ENCODE measurements around the gene AZU1.

The AZU1 gene

DNA sequence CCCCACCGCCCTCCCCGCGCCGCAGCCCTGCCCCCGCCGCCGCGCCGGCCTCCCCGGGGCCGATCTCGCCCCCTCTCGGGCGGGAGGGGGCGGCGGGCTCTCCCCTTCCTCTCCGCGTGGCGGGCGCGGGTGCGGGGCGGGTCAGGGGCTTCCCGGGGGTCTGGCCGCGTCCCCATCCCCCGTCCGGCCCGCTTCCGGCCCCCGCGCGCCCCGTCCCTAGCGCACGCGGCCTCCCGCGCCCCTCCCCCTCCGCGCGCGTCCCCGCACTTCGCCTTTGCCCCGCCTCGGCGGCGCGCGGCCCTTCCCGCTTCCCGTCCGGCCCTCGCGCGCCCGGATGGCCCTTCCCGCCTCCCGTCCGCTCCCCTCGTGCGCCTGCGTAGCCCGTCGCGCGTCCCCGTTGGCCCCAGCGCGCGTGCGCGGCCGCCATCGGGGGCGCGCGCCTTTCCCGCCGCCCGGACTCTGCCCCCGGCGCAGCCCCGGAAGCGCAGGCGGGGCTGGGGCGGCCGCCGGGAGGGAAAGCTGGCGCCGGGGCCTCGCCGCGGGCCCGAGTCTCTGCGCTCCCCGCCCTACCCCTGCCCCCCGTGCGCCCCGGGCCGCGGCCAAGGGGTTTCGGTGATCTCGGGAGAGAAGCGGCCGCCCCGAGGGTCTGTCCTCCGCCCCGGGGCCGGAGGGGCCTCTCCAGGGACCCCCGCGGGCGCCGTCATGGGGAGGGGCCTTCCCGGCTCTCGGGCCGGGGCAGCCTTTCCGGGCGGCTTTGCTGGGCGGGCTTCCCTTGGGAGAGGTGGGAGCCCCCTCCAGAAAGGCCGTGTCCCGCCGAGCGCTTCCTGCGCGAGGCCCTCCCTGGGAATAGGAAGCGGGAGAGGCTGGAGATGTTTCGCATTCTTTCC lies 29.9 kb upstream of the AZU1 start:
- DNase-seq (ENCODE audit: low read depth), result peak; percentile 92
- peak overlapping the region; percentile 84 for H3K4me3 ChIP-seq (ENCODE audit: low read depth, low read length)
- no peak for TF ChIP-seq CTCF (conservative IDR thresholded peaks at IDR 0.05; ENCODE audit: low read depth, low read length)

GRCh38 chr19:798415-799075 lies 29.1 kb upstream of the AZU1 start:
- TF ChIP-seq CTCF (conservative IDR thresholded peaks at IDR 0.05; ENCODE audit: low read depth, low read length), result no peak
- no peak for DNase-seq (ENCODE audit: low read depth)
- peak overlapping the region; percentile 84 for H3K4me3 ChIP-seq (ENCODE audit: low read depth, low read length)

- DNase-seq (ENCODE audit: low read depth), result peak; percentile 67
- peak; percentile 51 for TF ChIP-seq CTCF (conservative IDR thresholded peaks at IDR 0.05; ENCODE audit: low read depth, low read length)
- H3K4me3 ChIP-seq (ENCODE audit: low read depth, low read length), result peak overlapping the region; percentile 84
These were observed 28.4 kb upstream of the AZU1 start for GRCh38 chr19:799076-799881.

DNA sequence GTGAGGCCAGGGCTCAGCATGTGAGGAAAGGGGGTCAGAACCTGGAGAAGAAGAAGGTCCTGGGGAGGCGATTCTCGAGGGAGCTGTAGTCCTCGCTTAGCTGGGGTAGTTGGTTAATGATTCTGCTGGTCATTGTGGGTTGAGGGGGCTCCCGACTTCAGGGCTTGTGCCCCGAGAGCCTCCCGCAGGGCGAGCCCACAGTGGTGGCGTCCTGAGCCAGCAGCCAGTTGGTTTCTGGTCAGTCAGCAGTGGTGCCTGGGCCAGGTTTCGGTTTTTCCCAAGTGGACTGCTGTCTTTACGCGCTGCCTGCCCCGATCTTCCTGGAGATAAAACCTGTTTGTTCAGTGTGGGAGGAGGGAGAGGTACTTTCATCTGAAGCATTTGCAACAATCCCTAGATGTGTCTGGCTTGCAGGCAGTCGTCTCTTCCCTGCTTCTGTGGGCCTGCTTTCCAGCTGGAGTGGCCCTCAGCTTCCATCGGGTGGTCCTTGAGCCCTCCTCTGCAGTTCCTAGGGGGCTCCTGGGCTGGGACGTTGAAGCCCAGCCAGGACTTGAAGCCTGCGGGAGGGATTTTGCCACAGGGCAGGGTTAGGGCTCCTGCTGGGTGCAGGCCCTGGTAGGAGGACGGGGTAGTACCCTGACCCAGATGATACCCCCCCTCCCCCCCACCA lies 27.1 kb upstream of the AZU1 start:
- no peak for TF ChIP-seq CTCF (conservative IDR thresholded peaks at IDR 0.05; ENCODE audit: low read depth, low read length)

GRCh38 chr19:801030-801860 lies 26.4 kb upstream of the AZU1 start:
- no peak for TF ChIP-seq CTCF (conservative IDR thresholded peaks at IDR 0.05; ENCODE audit: low read depth, low read length)
- no peak for DNase-seq (ENCODE audit: low read depth)
- H3K4me3 ChIP-seq (ENCODE audit: low read depth, low read length), result peak overlapping the region; percentile 35

More for the DNA sequence above, 27.1 kb upstream of the AZU1 start:
- peak overlapping the region; percentile 37 for H3K4me3 ChIP-seq (ENCODE audit: low read depth, low read length)
- DNase-seq (ENCODE audit: low read depth), result peak; percentile 70

Data from choroid plexus epithelial cell (primary cell).